GOT3 (cell line): ENCODE data around the gene ATP2C2.
"Not testable (repeated sequence)": the region's sequence is repeated elsewhere in the genome, so short reads cannot be mapped to it uniquely, and the experiment has no call there.

Experiments
- DNase-seq: peaks from one replicate; lab custom pipeline; 2025; ENCODE audit warnings: mixed read lengths; lab: John Stamatoyannopoulos, UW

ATP2C2 gene

GRCh38 chr16:84367297-84367680 lies 1.0 kb upstream of the ATP2C2 start:
- no peak for DNase-seq

- DNase-seq = no peak
These were observed 509 bp upstream of the ATP2C2 start for GRCh38 chr16:84367750-84368307.

GRCh38 chr16:84369105-84369504 lies 767 bp downstream of the ATP2C2 start:
- no peak for DNase-seq

- no peak for DNase-seq
These were observed 1.7 kb downstream of the ATP2C2 start for GRCh38 chr16:84369938-84370627.

GRCh38 chr16:84370723-84371552 lies 2.6 kb downstream of the ATP2C2 start:
- DNase-seq = no peak

DNA sequence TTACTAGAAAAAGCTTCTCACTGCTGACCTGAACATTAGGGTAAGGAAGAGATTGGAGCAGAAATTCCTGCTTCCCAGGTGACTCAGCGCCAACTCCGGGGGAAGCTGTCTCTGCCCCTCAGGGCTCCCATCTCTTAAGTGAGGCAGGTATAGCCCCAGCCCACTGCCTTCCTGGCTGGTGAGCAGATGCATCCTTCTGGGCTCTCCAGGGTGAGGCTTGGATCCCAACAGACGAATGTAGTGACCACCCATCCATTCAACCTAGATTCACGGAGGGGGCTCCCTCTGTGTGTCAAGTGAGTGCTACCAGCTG lies 3.2 kb downstream of the ATP2C2 start:
- no peak for DNase-seq

DNA sequence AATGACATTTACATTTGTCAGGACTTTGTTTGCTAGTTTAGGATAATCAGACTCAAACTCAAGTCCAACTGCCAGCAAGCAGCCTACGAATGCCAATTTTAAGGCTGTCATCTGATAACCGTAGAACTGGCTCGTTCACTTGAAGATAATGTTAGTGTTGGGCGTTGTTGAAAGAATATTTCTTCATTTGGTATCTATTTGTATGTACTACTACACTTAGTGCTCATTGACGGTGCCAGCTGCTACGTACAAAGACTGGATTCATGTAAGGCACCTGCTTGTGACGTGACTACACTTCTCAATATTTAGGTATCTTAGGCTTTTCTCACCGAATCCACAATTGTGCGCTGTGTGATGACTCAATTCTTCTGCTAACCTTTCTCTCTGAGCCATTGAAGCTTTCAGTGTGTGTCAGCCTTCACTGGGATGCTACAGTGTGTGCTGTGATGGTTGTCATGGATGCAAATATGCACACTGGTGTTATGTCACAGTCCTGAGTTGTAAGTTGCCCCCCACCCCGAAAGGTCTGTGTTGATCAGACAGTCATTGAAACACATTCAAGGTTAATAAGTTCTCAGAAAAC lies 5.7 kb downstream of the ATP2C2 start:
- DNase-seq = no peak

DNA sequence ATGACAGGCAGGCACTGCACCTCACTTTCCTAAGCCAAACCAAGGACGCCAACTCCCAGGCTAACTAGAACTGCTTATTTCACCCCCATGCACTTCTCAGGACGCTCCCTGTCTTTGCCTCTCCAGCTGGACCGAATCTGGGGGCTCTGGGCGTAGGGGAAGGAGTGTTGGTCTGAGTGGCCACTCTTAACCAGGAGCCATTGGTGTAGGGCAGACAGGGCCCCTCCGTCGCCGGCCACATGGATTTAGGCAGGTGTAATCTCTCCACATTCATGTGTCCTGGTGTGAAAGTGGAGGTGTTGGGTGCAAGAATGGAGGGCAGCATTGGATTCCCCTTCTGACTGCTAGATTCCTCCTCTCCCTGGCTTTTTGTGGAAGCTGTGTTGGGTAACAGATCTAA lies 9.8 kb downstream of the ATP2C2 start:
- no peak for DNase-seq

- no peak for DNase-seq
These were observed 10.2 kb downstream of the ATP2C2 start for GRCh38 chr16:84378567-84378966.

- no peak for DNase-seq
These were observed 10.8 kb downstream of the ATP2C2 start for GRCh38 chr16:84379008-84379708.

GRCh38 chr16:84379709-84380362 lies 11.5 kb downstream of the ATP2C2 start:
- DNase-seq = no peak

GRCh38 chr16:84380405-84380804 lies 12.1 kb downstream of the ATP2C2 start:
- DNase-seq = no peak

- no peak for DNase-seq
These were observed 14.1 kb downstream of the ATP2C2 start for GRCh38 chr16:84382396-84382795.

DNA sequence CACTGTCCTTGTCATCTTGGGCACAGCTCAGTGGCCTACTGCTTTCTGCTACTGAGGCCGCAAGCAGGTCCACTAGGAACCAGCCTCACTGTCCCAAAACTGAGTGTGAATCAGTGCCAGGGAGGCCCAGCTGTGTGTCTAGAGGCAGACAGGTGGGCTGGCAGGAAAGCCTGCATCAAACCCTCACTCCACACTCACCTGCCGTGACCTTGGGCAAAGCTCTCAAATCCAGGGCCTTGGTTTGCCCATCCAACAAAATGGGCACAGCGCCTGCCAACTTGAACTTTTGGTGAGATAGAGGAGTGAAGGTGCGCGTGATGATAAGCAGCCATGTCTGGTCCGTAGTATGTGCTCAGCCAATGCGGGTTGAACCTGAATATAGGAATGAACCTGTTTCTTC lies 14.8 kb downstream of the ATP2C2 start:
- DNase-seq = no peak

DNA sequence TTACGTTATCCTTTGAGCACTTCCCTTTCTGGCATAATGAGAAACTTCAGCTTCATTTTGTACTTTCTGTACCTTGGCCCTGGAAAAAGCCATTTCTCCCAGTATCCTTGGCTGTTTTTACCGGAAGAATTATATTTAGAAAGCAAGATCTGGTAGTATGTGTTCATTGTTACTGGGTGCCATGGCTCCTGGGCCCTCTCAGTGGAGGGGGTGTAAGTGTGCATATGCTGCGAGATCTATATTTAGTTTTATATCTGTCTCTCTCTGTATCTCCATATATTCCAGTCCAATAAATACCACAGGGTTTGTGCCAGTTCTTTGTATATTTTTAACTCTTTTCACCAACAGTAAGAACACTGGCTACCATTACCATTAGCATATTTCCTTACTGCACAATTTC lies 17.7 kb downstream of the ATP2C2 start:
- DNase-seq = no peak

- no peak for DNase-seq
These were observed 18.7 kb downstream of the ATP2C2 start for GRCh38 chr16:84387021-84387420.

DNA sequence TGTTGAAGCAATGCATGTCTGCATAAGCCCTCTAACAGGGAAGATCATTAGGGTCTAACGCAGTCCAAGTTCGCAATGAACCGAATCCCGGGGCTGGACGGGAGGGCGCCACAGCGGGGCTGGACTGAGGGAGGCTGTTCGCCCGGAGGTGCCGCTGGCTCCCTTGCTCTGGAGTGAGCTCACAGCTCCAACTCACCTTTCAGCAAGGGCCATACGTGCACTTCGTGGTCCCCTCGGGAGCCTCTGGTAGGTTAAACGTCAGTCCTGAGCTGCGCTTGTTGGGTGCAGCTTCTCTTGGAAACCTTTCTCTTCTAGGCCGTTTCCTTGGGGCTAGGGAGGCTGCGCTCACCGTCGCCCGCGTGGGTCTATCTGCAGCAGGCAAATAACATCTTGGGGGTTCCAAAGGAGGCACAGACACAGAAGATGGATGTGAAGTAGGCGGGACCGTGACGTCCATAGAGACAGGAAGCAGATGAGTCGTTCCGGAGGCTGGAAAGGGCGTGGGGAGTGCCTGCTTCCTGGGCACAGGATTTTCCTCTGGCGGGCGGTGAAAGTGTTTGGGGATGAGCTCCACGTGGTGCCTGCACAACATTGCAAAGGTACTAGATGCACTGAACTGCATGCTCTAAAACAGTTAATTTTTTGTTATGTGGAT lies 21.9 kb downstream of the ATP2C2 start:
- no peak for DNase-seq

DNA sequence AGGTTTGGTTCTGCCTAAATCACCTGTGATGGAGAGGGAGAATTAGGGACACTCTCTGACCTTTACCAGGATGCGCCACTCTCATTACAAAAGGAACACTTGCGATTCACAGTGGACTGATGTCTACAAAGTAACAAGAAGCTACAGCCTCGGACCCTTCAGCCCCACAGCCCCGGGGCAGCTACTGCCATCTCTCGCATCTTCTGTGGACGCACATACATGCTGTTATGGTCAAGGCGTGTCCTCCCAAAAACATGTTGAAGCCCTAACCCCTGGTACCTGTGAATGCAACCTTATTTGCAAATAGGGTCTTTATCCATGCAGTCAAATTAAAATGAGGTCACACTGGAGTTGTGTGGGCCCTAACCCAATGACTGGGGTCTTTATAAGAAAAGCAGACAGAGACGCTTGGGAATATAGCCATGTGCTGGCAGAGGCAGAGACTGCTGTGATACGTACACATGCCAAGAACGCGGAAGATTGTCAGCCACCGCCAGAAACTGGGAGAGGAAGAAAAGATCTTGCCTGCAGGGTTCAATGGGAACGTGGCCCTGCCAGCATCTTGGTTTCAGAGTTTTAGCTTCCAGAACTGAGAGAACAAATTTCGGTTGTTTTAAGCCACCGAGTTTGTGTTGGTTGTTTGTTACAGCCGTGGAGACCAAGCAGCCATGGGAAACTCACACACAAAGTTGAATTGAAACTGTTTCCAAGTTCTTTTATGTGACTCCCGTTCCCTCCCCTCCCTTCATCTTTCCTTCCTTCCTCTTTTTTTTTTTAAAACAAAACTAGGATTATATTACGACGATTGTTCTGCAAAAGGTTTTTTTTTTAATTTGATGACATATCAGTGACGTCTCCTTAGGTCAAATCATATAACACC lies 23.1 kb downstream of the ATP2C2 start:
- no peak for DNase-seq

- no peak for DNase-seq
These were observed 23.7 kb downstream of the ATP2C2 start for GRCh38 chr16:84392031-84392360.

GRCh38 chr16:84396082-84396481 lies 27.7 kb downstream of the ATP2C2 start:
- not testable (repeated sequence) for DNase-seq
